ENCODE data around the gene TTC28. TPM values are rescaled to one million over a fixed set of nuclear protein-coding genes. Genes with fewer than 3 reads are reported as not detected.

TTC28 gene
- total RNA-seq, 1 experiment from 2014 or later = 0.12 TPM

GRCh38 chr22:28440592-28441390, 238.8 kb downstream of the TTC28 start:
- H3K27me3 ChIP-seq (ENCODE audit: insufficient read depth, low read length) = peaks cover 72% of the 10 kb centered on the region
- H2AFZ ChIP-seq (ENCODE audit: low read depth, low read length, poor library complexity, severe bottlenecking) = no peak overlapping the region
- RAD21 ChIA-PET (ENCODE audit: low non-redundant PET in 1 of 2, low total read pairs in 2 of 2, uncharacterized antibody in 2 of 2, unreplicated experiment in 2 of 2) = no interaction called here
- intact Hi-C loops (cut with micrococcal nuclease) = loop anchor here (5.0 kb wide), 1 partner anchor 388 kb away; no protein-coding TSS in a partner anchor
- CTCF ChIA-PET = no interaction called here
- H4K20me1 ChIP-seq (ENCODE audit: insufficient read depth) = no peaks in the 10 kb centered on the region
- no peaks in the 10 kb centered on the region for H3K9me2 ChIP-seq (ENCODE audit: insufficient read depth)
- DNase-seq (ENCODE audit: low read depth, low spot score) (no peak), ATAC-seq (no peak)
- H3K4me3 ChIP-seq (replicated peaks in 1 of 2; ENCODE audit: low read depth in 1 of 2, low read length in 2 of 2) = no peak overlapping the region
- no peak overlapping the region for H3K4me2 ChIP-seq (ENCODE audit: low read length)
- BruUV-seq (replicated peaks) = no TSS peak
- no peak overlapping the region for H3K27ac ChIP-seq (ENCODE audit: low read depth, low read length)
- TF ChIP-seq, protein P1, sequence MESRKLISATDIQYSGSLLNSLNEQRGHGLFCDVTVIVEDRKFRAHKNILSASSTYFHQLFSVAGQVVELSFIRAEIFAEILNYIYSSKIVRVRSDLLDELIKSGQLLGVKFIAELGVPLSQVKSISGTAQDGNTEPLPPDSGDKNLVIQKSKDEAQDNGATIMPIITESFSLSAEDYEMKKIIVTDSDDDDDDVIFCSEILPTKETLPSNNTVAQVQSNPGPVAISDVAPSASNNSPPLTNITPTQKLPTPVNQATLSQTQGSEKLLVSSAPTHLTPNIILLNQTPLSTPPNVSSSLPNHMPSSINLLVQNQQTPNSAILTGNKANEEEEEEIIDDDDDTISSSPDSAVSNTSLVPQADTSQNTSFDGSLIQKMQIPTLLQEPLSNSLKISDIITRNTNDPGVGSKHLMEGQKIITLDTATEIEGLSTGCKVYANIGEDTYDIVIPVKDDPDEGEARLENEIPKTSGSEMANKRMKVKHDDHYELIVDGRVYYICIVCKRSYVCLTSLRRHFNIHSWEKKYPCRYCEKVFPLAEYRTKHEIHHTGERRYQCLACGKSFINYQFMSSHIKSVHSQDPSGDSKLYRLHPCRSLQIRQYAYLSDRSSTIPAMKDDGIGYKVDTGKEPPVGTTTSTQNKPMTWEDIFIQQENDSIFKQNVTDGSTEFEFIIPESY (IDR thresholded peaks at IDR 0.05; ENCODE audit: extremely low read depth, insufficient replicate concordance, low read length) = no peak
- TF ChIP-seq EZH2phosphoT487 (IDR thresholded peaks at IDR 0.05; ENCODE audit: borderline replicate concordance) (no peak), TCF7L2 (IDR thresholded peaks at IDR 0.05; ENCODE audit: borderline replicate concordance, extremely low read depth, insufficient read depth, insufficient read length) (no peak), ZNF274 (IDR thresholded peaks at IDR 0.05; ENCODE audit: low read depth, low read length) (no peak), FOSL1 (IDR thresholded peaks at IDR 0.05; ENCODE audit: low read depth) (no peak), CEBPB (IDR thresholded peaks at IDR 0.05; ENCODE audit: low read depth) (no peak), ELF1 (IDR thresholded peaks at IDR 0.05; ENCODE audit: borderline replicate concordance, low read depth) (no peak), CTCF (IDR thresholded peaks at IDR 0.05 in 2 of 3, conservative IDR thresholded peaks at IDR 0.05 in 1 of 3; ENCODE audit: borderline replicate concordance in 1 of 3, insufficient read depth in 1 of 3, low read depth in 2 of 3, low read length in 2 of 3) (no peak), MAX (IDR thresholded peaks at IDR 0.05) (no peak), SIN3A (IDR thresholded peaks at IDR 0.05; ENCODE audit: low read depth) (no peak), ZFX (IDR thresholded peaks at IDR 0.05) (no peak), POLR2AphosphoS5 (IDR thresholded peaks at IDR 0.05; ENCODE audit: low read depth, low read length) (no peak), JUND (IDR thresholded peaks at IDR 0.05) (no peak), YY1 (IDR thresholded peaks at IDR 0.05; ENCODE audit: extremely low read depth, insufficient replicate concordance, low read depth, low read length) (no peak), REST (IDR thresholded peaks at IDR 0.05; ENCODE audit: low read depth) (no peak)
- TF ChIP-seq, protein P2, sequence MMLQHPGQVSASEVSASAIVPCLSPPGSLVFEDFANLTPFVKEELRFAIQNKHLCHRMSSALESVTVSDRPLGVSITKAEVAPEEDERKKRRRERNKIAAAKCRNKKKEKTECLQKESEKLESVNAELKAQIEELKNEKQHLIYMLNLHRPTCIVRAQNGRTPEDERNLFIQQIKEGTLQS (IDR thresholded peaks at IDR 0.05) = no peak
- POLR2A ChIA-PET = no interaction called here
- no peaks in the 10 kb centered on the region for H3K4me1 ChIP-seq (ENCODE audit: control insufficient read depth in 1 of 2, insufficient read depth in 2 of 2, low read length in 2 of 2)
- no peaks in the 10 kb centered on the region for H3K79me2 ChIP-seq (ENCODE audit: insufficient read depth, low read length)
- H3K9ac ChIP-seq (ENCODE audit: low read length) = no peak overlapping the region
- no peaks in the 10 kb centered on the region for H3K9me3 ChIP-seq (ENCODE audit: control insufficient read depth in 1 of 2, insufficient read depth in 1 of 2, low read depth in 1 of 2, low read length in 2 of 2)
- no peaks in the 10 kb centered on the region for H3K36me3 ChIP-seq (ENCODE audit: control insufficient read depth in 1 of 2, insufficient read depth in 2 of 2, low read length in 2 of 2)
